ENCODE results near the gene PHF19.

GRCh38 chr9:120923620-120924328, 46.8 kb upstream of the PHF19 start:
- no peak for TF ChIP-seq POLR2A (IDR thresholded peaks at IDR 0.05)
- TF ChIP-seq, protein P1, sequence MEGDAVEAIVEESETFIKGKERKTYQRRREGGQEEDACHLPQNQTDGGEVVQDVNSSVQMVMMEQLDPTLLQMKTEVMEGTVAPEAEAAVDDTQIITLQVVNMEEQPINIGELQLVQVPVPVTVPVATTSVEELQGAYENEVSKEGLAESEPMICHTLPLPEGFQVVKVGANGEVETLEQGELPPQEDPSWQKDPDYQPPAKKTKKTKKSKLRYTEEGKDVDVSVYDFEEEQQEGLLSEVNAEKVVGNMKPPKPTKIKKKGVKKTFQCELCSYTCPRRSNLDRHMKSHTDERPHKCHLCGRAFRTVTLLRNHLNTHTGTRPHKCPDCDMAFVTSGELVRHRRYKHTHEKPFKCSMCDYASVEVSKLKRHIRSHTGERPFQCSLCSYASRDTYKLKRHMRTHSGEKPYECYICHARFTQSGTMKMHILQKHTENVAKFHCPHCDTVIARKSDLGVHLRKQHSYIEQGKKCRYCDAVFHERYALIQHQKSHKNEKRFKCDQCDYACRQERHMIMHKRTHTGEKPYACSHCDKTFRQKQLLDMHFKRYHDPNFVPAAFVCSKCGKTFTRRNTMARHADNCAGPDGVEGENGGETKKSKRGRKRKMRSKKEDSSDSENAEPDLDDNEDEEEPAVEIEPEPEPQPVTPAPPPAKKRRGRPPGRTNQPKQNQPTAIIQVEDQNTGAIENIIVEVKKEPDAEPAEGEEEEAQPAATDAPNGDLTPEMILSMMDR (IDR thresholded peaks at IDR 0.05 in 8 of 11, conservative IDR thresholded peaks at IDR 0.05 in 3 of 11), result no peak
- no peak for TF ChIP-seq POLR2AphosphoS5 (IDR thresholded peaks at IDR 0.05)

Data from spleen (tissue), 7 donors.